HG02870 (cell line): ENCODE results near the gene UCP3.

ENCODE experiments used
- ATAC-seq: cut with Tn5 transposase; IDR thresholded peaks from one replicate; pipeline ENCODE4 v1.9.1; 2021; ENCODE audit warnings: mild to moderate bottlenecking, moderate library complexity; ENCODE audit not compliant: unreplicated experiment

UCP3 gene

GRCh38 chr11:73958521-73959141 is 50.3 kb downstream of the UCP3 start:
- ATAC-seq, result no peak

GRCh38 chr11:73957654-73958361 is 51.1 kb downstream of the UCP3 start:
- ATAC-seq, result no peak

- no peak for ATAC-seq
These were observed 51.8 kb downstream of the UCP3 start for GRCh38 chr11:73956876-73957653.

- ATAC-seq, result no peak
These were observed 57.1 kb downstream of the UCP3 start for GRCh38 chr11:73951797-73952196.

- ATAC-seq, result peak; percentile 78
These were observed 57.8 kb downstream of the UCP3 start, which contains the start of gene DNAJB13 for GRCh38 chr11:73950869-73951710. Gene DNAJB13 (plus strand): TSS chr11:73951026. CDS start chr11:73951070, 44 bp downstream.
